ENCODE measurements around the gene ARPIN.
"Not testable (repeated sequence)": the region's sequence is repeated elsewhere in the genome, so short reads cannot be mapped to it uniquely, and the experiment has no call there.

Gene ARPIN

GRCh38 chr15:89878323-89878722, 34.4 kb downstream of the ARPIN start:
- no peak for DNase-seq (ENCODE audit: low read depth)

DNA sequence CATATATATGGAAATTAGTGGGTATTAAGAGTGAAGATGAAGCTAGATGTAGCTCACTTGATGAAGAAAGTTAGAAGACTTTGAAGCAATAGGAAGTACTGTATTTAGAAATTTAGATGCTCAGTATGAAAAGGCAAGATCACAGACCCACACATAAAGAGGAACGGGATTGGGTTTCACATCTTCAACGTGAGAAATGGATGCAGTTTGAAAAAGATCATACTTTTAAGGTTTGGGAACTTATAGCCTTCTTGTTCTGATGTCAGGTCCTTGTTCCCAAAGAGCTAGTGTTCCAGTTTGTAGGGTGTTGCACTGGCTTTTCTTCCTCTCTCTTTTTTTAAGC, 35.7 kb downstream of the ARPIN start:
- no peak for DNase-seq (ENCODE audit: low read depth)

GRCh38 chr15:89876396-89877082, 36.2 kb downstream of the ARPIN start:
- no peak for DNase-seq (ENCODE audit: low read depth)

DNA sequence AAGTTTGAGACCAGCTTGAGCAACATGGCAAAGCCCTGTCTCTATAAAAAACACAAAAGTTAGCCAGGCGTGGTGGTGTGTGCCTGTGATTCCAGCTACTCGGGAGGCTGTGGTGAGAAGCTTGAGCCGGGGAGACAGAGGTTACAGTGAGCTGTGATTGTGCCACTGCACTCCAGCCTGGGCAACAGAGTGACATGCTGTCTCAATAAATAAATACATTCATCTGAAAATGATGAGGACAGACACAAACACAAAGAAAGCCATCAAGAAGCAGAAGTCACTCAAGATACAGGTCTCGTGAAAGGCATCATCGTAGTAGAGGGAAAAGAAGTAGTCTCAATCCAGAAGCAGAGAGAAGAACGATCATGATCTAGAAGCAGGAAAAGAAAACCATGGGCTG, 37.0 kb downstream of the ARPIN start:
- DNase-seq (ENCODE audit: low read depth), result no peak

DNA sequence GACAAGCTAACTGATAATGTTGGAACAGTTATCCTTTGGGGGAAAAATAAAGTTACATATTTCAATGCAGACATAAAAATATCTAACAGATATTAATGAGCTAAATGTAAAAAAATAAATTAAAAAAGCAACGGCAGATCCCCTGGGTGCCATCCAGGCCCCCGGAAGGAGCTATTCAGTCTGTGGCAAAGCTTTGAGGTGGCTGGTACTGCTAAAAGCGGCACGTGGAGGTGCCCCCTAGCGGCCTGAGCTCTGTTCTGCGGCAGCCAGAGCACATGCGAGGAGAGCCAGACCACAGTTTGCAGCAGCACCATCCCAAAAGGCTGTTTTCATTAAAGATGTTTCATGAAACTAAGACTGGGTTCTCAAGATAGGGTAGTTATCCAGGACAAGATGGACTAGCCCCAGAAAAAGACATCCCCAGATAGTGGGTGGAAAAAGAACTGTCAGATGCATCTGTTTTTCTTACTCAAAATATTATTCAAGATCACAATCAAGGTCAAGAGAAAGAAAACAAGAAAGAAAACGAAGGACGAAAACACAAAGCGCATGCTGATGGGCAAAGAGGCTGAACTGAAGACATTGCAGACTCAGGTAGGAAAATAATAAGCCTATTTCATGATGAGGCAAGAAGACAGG, 37.7 kb downstream of the ARPIN start:
- DNase-seq (ENCODE audit: low read depth), result peak; percentile 68

DNA sequence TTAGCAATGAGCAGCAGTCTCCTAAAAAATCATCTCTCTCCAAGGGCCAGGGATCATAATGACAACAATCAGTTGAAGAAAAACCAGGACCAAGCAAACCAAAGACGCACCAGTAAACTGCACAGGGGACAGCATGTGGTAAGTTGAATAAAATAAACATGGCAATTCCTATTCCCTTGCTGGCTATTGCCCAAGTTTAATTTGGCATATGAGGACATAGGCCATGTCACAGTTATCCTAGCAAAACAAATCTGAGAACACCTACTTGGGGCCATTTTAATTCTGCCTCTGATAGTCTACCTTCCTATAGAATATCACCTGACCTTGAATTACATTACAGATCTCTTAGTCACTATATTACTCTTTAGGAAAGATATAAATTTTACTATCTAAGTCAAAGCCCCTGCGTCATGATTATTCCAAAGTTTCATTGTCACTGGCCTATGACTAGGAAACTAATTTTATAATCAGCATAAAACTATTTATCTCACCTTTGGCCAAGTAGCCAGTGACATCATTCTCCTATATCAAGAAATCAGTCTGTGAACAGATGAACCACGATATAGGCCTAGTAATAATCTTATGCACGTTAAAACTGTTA, 42.0 kb downstream of the ARPIN start:
- DNase-seq (ENCODE audit: low read depth), result no peak

DNA sequence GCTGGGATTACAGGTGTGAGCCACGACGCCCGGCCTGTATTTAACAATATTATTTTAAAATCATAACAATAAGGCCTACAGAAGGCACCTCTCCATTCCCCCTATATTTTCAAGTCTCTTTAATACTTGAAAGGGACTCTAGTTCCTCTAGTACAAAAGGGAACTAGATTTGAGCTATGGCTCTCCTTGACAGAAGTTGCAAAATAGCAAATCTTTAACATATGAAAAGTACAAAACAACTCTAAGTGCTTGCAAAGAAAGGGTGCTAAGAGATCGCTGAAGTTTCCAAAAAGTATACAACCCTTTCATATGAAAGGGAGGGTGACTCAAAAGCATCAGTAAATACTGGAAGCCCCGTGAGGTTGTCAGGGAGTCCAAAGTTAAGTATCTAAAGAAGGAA, 42.7 kb downstream of the ARPIN start:
- no peak for DNase-seq (ENCODE audit: low read depth)

DNA sequence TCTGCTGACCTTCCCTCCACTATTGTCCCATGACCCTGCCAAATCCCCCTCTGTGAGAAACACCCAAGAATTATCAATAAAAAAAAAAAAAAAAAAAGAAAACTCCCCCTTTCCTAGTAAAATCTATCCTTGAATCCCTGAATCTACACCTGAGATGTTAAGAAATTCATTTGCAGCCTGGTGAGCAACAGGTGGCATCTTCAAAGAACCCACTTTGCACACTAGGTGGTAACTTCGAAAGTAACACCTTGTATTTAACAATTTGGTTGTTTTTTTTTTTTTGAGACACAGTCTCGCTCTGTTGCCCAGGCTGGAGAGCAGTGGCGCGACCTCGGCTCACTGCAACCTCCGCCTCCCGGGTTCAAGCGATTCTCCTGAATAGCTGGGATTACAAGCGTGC, 43.3 kb downstream of the ARPIN start:
- DNase-seq (ENCODE audit: low read depth), result not testable (repeated sequence)

DNA sequence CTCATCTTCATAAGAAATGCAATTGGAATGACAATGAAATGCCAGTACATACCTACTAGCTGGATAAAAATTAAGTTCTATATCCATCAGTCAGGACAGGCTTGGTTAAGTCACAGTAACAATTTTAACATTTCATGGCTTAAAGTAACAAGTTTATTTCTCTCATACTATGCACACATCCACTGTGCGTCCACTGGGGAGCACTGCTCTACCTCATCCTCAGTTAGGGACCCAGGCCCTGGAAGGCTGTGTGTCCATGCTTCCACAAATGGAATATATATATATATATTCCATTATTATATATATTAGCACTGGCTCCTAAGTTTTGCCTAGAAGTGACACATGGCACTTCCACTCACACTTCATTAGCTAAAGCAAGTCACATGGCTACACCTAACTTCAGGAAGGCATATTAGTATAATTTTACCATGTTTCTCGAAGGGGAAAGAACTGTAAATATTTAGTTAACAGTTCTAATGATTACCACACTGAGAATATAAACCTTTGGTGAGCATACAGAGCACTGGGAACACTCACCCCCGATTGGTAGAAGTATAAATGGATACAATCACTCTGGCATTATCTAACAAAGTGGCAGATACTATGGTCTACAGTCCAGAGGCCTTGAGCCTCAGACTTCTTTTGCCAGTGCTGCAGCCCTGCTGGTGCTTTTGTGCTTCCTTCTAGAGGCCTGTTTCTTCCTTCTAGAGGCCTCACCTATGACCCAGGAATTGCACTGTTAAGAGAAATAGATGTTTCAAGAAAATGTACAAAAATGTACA, 47.6 kb downstream of the ARPIN start:
- DNase-seq (ENCODE audit: low read depth), result no peak

DNA sequence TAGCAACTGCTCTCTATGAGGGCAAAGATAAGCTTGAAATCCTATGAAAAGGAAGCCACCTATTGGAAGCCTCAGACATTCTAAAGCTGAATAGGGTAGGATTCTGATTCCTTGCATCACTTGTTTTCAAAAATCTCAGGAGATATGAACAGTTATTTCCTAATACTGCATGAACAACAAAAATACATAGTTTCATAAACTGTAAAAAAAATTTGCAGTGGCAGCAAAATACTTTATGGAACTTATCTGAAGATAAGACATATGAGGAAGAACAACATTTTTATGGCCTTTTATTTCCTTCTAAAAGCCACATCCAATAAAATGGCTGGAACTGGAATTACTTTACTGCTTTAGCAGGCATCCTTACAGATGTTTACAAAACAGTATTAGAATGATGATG, 48.8 kb downstream of the ARPIN start:
- no peak for DNase-seq (ENCODE audit: low read depth)

- DNase-seq (ENCODE audit: low read depth), result no peak
Observed at GRCh38 chr15:89860891-89861290, 51.9 kb downstream of the ARPIN start.

DNA sequence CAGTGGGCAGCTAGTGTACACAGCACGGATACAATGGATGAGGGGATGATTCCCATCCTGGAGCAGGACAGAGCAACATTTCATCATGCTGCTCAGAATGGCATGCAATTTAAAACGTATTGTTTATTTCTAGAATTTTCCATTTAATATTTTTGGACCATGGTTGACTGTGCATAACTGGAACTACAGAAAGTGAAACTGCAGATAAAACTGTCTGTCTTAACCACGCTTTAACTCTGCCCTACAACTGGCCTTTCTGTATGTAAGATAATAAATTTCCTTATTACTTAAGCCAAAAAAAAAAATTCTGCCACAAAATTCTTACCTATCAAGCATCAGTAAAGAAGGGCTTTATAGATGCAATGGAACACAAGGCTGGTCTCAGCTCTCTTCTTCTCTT, 52.3 kb downstream of the ARPIN start:
- DNase-seq (ENCODE audit: low read depth), result no peak

DNA sequence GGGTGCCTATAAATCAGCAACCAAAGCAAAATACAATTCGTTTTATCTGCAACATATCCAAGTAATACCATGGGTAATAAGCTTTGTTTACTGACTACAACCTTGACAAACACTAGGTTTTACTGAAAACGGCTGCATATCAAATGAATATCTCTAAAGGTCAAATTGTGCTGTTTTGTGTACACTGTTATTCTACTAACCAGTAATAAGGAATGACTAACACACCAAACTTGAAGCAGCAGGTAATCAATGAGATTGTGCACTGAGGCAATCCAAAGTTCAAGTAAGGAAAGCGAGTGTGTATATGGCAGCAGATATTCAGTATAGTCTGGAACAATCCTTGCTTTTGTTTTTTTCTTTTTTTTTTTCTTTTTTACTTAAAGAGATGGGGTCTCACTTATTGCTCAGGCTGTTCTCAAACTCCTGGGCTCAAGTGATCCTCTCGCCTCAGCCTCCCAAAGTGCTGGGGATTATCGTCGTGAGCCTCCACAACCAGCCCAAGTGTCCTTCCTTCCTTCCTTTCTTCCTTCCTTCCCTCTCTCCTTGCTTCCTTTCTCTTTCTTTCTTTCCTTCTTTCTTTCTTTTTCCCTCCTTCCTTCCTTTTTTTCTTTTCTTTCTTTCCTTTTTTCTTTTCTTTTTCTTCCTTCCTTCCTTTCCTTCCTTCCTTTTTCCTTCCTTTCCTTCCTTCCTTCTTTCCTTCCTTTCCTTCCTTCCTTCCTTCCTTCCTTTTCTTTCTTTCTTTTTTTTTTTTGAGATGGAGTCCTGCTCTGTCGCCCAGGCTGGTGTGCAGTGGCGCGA, 53.9 kb downstream of the ARPIN start:
- no peak for DNase-seq (ENCODE audit: low read depth)

DNA sequence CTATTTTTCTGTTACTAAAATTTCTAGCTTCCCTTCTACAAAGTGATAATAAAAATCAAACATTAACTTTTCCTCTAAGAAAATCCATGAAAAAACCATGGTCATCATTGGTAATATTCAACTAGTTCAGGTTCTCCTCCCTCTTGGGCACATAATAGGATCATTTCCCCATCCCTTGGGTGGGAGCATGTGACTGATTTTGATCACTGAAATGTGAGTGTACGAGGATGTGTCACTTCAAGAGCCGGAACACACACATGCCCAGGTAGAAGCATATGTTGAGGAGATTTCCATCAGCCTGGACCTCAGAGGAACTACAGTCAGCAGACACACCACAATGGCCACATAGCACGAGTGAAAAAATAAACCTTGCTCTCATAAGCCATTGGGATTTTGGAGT, 55.1 kb downstream of the ARPIN start:
- DNase-seq (ENCODE audit: low read depth), result no peak

DNA sequence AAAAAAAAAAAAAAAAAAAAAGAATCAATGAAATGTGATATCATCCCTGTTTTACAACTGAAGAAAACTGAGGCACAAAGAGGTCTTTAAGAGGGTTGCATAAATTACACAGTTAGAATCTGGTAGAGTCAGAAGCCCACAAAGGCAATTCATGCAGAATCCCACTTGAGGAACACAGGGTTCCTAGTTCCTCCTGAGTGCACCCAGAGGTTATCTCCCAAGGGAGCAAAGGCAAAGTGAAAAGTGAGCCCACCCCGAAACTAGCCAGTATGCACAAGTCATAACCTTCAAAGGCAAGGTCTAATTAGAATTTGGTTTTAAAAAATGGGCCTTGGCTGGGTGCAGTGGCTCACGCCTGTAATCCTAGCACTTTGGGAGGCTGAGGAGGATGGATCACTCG, 56.8 kb downstream of the ARPIN start:
- no peak for DNase-seq (ENCODE audit: low read depth)

DNA sequence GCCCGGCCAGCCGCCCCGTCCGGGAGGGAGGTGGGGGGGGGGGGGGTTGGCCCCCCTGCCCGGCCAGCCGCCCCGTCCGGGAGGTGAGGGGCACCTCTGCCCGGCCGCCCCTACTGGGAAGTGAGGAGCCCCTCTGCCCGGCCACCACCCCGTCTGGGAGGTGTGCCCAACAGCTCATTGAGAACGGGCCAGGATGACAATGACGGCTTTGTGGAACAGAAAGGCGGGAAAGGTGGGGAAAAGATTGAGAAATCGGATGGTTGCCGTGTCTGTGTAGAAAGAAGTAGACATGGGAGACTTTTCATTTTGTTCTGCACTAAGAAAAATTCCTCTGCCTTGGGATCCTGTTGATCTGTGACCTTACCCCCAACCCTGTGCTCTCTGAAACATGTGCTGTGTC, 57.9 kb downstream of the ARPIN start:
- not testable (repeated sequence) for DNase-seq (ENCODE audit: low read depth)

GRCh38 chr15:89852342-89852995, 60.3 kb downstream of the ARPIN start:
- DNase-seq (ENCODE audit: low read depth), result no peak

- DNase-seq (ENCODE audit: low read depth), result no peak
Observed at GRCh38 chr15:89851673-89852341, 60.9 kb downstream of the ARPIN start.

GRCh38 chr15:89848970-89849292, 63.8 kb downstream of the ARPIN start:
- DNase-seq (ENCODE audit: low read depth), result no peak

DNA sequence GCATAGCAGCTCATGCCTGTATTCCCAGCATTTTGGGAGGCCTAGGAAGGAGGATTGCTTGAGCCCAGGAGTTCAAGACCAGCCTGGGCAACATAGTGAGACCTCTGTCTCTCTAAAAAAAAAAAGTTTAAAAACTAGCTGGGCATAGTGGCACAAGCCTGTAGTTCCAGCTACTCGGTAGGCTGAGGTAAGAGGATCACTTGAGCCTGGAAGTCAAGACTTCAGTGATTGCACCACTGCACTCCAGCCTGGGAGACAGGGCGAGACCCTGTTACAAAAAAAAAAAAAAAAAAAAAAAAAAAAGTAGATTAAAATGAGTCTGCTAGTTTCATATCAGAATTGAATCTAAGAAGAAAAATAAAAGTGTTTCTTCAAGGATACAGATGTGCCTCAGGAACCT, 65.7 kb downstream of the ARPIN start:
- DNase-seq (ENCODE audit: low read depth), result no peak

- no peak for DNase-seq (ENCODE audit: low read depth)
Observed at GRCh38 chr15:89845305-89845893, 67.4 kb downstream of the ARPIN start.

Measured in activated T-helper 9 cell treated with anti-CD3 and anti-CD28 coated beads, Interleukin-2, amount 50 U/mL, for 16 hours (primary cell).